SKM-1 (cell line): ENCODE data around the gene EHHADH.

Experiments
- DNase-seq: peaks from one replicate; lab custom pipeline; 2025; ENCODE audit not compliant: unreplicated experiment; lab: John Stamatoyannopoulos, UW

Gene EHHADH

DNA sequence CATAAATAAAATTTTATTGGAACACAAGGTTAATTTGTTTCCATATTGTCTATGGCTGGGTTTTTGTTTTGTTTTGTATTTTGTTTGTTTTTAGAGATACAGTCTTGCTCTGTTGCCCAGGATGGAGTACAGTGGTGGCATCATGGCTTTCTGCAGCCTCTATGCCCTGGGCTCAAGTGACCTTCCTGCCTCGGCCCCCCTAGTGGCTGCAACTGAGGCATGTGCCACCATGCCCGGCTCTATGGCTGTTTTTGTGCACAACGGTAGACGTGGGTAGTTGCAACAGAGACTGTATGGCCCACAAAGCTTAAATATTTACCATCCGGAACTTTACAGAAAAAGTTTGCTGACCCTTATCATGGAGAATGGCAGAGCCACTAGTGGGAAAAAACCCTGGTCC lies 54.2 kb downstream of the EHHADH start:
- no peak for DNase-seq

DNA sequence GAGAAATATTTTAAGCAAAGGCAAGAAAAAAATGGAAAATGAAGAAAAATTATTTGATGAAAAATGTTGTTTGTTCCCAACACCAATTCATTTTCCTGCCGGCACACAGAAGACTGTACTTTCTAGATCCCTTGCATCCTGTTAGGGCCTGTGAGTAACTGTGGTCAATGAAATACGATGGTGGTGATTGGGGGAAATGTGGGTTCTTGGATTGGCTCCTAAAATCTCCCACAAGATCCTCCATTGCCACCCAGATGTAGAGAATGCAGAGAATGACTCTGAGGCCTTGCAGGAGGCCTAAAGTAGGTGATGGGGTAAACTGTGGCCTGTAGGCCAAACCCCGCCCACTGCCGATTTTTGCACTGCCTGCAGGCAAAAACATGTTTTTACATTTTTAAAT lies 54.6 kb downstream of the EHHADH start:
- no peak for DNase-seq

DNA sequence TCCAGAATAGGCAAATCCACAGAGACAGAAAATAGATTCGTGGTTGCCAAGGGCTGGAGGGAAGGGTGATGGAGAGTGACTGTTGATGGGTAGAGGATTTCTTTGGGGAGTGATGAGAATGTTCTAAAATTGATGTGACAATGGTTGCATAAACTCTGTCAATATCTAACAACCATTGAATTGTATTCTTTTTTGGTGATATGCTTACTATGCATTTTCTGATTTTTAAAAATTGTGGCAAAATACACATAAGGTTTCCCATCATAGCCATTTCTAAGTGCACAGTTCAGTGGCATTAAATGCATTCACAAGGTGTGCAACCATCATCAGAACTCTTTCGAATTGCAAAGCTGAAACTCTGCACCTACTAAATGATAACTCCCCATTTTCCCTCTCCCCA lies 56.8 kb downstream of the EHHADH start:
- DNase-seq = no peak

DNA sequence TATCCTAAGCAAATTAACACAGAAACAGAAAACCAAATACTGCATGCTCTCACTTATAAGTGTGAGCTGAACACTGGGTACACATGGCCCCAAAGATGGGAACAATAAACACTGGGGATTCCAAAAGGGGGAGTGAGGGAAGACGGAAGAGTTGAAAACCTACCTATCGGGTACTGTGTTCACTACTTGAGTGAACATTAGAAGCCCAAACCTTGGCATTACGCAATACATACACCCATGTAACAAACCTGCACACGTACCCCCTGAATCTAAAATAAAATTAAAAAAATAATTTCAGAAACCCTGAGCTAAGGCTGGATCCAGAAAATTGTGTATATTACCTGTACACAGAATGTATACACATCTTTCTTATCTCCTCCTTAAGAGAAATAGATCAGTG lies 58.2 kb downstream of the EHHADH start:
- DNase-seq = no peak

DNA sequence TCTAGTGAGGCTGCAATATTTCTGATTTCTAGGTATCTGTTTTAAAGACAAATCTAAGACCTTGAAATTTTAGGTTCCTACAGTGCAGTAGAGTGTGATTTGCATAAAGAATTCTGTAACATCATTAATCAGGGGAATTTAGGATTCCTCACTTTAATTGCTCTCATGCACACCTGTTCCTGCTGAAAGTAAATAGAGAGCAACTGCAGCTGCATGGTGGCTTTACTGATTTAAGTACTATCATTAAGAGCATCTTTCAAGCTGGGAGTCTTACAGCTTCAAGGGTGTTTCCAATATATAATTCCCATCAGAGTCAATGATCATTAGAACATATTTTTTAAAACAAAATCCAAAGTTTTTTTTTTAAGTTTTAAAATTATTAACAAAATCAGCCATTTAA lies 65.0 kb downstream of the EHHADH start:
- no peak for DNase-seq

DNA sequence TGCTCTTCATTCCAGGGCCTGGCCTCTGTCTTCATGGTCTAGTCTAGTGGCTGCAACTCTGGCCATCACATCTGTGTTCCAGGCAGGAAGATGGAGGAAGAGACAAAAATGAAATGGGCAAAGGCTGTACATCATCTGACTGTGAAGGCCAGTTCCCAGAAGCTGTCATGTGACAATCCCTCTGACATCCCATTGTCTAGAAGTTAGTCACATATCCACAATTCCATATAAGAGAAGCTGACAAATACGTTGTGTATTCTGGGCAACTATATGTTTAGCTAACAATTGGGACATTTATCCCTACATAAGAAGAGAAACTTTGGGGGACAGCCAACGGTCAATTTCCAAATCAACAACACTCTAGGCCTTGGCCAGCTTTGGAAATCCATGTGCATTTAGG lies 66.5 kb downstream of the EHHADH start:
- no peak for DNase-seq

DNA sequence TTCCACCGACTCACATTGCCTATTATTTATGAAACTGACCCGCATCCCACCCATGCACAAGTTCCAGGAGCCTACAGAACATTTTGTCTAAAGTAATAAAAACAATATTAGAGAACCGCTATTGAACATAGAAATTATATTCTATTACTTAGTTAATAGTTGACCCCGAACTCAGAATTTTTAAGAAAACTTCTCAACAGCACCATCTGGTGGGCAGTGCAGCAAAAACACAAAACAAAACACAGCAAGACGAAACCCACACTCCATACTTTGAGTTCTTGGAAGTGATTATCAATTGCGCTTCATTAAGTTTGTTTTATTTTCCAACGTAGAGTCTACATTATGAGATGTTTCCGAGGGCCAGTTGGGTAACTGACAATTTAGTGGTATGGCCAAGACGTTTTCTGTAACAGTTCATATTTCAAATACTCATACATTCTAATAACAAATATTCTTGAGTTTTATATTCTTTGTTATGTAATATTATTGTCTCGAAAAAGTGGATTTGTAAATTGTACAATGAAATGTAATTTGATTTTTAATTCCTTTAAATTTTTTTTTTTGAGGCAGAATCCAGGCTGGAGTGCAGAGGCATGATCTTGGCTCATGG lies 77.0 kb downstream of the EHHADH start:
- DNase-seq = peak; percentile 7

DNA sequence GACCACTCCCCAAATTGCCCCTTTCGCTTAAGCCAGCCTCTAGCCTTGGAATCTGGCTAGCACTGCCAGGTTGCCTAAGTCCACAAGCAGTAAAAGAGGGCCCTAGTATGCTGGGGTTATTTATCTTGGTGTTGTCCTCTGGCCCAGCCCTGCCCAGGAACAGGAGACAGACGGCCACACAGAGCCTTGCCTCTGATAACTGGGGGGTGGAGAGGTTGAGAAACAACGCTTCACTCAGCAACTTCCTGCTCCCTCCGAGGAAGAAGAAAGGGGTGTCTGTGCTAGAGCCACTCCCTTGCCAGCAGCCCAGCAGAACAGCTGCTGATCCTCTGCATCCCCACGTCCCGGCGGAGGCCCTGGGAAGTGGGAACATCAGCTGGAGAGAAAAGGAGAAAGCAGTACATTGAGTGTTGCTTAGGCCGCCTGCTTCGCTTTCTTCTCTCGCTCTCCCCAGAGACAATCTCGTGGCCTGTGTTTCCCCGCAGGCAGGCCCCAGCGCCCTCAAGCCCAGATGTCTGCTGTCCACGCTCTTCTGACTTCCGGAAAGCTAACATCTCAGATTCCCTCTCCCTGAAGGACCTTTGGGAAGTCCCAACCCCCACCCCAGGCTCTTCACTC lies 78.4 kb downstream of the EHHADH start:
- DNase-seq = peak; percentile 64

DNA sequence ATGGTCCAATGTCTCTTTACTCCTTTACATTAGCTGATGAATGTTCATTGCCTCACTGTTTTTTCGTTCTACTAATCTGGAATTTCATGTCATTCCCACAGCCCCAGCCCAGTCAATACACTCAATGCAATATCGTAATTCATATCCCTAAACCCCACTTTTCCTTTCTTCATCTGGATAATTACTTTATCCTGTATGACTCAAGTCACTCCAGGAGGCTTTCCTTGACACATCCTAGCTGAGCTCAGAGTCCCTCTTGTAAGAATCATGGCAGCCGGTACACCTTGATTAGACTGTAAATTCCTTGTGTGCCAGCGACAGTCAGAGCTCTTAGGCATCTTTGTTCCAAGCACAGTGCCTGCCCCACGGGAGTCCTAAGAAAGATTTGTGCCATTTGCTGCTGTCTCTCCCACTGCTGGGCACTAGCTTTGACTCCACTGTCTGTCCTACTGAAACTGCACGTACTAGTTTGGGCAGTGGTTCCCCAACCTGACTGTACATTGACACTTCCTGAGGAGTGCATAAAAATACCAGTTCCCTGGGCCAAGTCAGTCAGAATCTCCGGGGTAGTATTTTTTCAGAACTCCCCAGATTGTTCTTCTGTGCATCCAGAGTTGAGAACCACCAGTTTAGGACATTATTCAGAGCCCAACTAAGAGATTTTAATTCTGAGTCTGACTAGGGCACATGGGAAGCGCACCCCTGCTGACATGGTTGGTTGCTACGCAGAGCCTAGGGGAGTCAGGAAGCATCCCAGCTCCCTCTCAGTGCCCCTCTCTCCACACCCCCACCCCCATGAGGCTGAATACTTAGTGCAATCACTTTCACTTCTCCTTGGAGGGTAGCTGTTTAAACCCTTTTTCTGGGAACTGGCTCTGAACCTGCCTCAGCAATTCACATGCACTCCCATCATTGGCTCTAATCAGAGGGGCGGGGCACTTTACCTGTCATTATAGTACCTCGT lies 81.5 kb downstream of the EHHADH start:
- no peak for DNase-seq

DNA sequence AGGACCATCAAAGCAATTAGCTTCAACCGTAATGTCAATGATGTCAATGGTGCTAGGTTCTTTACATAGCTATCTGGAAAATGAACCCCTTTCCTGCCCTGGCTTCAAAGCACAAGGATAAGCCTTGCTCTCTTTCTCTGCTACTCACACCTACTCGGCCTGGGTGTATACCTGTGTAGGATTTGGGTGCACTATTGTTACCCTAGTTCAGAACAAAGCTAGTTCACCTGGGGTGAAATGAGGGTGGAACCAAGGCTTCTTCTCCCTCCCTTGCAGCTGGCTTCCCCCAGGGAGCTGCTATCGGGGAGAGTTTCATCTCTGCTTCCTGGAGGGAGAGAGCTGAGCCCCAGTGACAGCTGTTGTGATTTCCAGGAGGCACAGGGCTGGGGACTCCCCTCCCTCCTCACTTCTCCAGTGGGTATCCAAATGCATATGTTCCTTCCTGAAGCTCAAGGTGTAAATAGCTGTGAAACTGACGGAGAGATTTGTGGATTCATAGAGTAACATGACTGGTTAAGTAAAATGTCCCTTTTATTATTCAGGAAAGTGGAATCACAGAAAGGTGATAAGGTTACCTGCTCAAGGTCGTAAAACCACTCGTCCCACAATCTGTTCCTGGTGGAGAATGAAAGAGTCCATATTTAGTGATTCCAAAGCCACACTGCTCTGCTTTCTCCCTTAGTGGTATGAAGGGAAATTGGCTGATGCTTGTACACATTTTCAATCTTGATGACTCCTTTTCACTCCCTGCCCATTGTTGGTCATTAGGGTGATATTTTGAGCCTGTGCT lies 89.2 kb downstream of the EHHADH start:
- DNase-seq = no peak

DNA sequence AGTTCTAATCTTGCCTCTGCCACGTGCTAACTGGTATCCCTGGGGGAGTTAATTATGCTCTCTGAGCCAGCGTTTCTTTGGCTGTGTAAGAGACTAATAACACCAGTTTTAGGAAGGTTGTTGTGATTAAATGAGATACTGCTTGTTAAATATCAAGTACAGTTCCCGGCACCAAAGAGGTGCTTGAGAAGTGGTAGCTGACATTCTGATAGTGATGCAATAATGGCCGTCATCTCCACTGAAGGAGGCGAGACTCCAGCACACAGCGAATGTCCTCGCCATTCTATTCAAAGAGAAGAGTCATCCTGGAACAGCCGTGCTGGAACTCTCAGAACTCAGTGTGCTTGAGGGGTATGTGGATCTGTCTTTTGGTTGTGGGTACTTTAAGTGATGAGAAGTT lies 91.2 kb downstream of the EHHADH start:
- DNase-seq = no peak

DNA sequence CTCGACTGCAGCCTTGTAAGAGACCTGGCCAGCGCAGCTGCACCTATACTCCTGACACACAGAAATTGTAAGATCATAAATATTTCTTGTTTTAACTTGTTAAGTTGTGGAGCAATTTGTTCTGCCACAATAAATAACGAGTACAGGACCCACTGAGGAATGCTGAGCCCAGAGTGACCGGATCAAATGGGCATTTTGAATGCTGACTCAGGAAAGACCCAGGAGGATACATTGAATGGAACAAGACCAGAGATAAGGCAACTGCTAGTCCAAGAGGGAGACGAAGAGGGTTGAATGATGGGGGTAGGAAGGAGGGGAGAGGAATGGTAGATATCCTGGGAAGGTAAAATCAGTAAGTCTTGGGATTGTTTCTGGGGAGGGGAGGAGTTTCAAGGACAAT lies 92.1 kb downstream of the EHHADH start:
- DNase-seq = no peak

DNA sequence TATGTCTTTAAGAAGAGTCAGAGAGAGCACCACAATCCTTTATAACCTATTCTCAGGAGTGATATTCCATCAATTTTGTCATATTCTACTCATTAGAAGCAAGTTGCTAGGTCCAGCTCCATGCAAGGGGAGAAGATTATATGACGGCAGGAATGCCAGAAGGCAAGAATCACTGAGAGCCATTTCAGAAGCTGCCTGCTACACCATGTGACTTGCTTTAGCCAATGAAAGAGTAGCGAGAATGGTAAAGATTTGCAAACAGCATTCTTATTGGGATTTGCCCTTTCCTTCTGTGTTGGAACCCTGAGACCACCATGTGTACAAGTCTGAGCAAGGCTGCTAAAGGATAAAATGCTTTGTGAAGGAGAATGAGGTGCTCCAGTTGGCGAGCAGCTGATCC lies 96.5 kb downstream of the EHHADH start:
- no peak for DNase-seq

DNA sequence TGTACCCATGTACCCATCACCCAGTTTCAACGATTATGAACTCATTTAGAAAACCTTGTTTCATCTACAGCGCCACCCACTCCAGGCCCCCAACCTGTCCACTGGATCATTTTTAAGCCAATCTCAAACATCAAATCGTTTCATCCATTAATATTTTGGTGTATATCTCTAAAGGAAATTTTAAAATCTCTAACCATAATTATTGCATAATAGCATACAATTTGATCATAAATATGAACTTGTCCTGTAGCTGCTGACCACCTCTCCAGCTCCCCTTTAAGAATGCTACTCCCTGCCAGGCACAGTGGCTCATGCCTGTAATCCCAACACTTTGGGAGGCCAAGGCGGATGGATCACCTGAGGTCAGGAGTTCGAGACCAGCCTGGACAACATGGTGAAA lies 98.2 kb downstream of the EHHADH start:
- no peak for DNase-seq

DNA sequence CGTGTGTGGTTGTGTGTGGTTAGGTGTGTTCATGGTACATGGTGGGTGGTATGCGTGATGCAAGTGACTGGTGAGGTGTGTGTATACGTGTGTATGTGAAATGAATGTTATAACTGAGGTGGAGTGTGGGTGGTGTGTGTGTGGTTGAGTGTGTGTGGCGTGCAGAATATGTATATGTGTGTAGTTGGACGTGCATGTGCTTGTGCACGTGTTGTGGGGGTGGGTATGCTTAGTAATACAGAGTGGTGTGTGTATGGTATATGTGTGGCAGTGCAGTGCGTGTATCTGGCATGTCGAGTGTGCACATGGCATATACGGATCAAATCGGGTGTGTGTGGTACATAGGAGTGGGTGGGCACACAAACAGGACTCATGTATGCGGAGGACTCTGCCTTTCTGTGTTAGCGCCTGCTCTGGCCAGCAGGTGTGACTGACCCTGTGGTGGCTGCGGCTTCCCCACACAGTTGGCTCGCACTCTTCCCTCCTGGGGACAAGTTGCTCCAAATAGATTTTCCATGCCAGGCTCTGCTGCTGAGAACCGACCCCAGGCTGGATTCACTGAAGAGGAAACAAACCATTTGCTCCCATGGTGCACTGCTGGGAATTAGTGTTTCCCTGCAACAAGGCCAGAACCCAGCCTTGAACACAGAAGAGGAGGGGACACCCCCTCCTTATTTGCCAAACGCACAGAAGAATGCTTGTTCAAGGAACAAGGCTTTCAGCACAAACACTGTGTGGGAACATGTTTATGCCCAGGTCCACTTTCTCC lies 99.8 kb downstream of the EHHADH start:
- DNase-seq = no peak

DNA sequence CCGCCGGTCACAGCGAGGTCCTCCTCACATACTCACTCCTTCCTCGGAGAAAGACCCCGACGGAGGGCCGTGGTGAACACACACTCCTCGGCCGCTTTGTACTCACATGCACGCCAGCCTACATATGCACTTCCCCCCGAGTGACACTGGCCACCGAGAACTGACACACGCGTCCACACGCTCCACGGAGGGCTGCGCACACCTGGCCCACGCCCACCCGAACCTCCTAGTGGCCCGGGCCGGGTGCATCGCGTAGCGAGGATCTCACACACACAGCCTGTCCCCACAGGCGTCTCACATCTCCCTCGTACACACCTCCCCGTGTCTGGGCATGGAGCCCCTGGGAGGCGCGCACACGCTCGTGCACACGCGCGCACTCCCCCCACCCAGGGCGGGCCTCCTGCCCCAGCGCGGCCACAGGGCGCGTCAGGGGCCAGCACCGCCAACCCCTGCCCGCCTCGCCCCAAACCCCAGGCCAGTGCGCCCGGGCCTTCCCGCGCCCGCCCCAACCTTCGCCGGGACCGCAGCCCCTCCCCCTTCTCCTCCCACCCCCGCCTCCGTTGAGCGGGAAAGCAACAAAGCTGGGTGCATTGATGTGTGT lies 100.6 kb downstream of the EHHADH start:
- no peak for DNase-seq

DNA sequence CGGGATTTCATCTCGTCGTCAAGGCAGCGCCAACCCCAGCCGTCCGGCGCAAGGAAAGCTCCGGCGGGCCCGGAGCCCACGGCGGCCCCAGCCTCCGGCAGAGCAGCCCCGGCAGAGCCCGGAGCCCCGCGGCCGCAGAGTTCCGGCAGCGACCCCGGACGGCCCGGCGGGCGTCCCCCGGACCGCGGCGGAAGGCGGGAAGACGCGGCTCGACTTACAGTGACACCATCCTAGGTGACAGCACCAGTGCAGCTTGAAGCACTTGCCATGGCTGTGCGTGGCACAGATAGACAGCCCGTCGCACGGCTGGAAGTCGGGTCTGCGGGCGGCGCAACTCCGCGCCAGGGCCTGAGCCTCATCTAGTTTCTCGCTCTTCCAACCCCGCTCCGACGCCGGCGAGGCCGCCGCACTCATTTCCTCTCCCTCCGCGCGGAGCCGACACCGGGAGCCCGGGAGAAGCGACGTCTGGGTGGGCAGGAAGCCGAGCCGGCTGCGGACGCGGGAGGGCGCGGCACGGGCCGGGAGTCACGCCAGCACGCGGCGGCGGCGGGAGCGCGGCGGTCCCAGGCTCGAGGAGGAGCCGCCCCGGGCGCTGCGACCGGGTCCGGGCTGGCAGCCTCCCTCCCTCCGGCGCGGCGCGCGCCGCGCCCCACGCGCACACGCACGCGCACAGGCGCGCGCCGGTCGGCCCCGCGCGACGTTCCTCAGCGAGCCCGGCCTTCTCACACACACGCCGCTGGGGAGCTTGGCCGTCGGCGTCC lies 101.3 kb downstream of the EHHADH start, which contains the start of gene C3orf70:
TSS of gene C3orf70 (minus strand) at position 651 of the 761 bp plus-strand sequence. CDS start at position 414, 237 bp downstream.
- no peak for DNase-seq

DNA sequence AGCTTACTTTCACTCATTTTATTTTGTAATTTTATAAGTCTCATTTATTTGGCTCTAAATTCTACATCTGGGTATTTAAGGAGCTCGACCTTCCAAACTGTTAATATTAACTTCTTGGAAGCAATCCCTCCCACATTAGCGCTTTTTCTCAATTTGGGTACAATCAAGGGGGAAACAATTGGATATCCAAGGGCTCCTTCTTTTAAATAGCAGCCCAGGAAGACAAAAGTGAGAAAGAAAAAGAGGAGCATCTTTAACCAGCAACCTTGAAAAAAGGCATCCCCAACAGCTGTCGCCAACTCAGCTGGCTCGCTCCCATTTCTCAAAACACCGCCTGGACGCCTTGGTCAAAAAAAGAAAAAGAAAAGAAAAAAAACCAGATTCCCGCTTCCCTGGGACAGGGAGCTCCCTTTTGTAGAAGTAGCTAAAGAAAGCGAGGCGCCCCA lies 101.9 kb downstream of the EHHADH start:
- no peak for DNase-seq
